Fibroblast of lung (primary cell): ENCODE data around the gene WNT7A.

Experiments used
- CTCF ChIP-seq, 2 donors: IDR thresholded peaks in 1 of 2; conservative IDR thresholded peaks in 1 of 2; 1 replicate in 1 of 2; 2 replicates in 1 of 2; pipeline ENCODE4 v1.5.1; 2011 to 2012; ENCODE audit warnings: low read length in 2 of 2, control low read depth in 1 of 2, inconsistent platforms in 1 of 2, low read depth in 1 of 2, mild to moderate bottlenecking in 1 of 2
- EZH2 ChIP-seq: IDR thresholded peaks from 2 replicates; pipeline ENCODE4 v1.5.1; 2012; ENCODE audit warnings: low read length, control low read depth, mild to moderate bottlenecking; ENCODE audit errors: missing control alignments

DNA sequence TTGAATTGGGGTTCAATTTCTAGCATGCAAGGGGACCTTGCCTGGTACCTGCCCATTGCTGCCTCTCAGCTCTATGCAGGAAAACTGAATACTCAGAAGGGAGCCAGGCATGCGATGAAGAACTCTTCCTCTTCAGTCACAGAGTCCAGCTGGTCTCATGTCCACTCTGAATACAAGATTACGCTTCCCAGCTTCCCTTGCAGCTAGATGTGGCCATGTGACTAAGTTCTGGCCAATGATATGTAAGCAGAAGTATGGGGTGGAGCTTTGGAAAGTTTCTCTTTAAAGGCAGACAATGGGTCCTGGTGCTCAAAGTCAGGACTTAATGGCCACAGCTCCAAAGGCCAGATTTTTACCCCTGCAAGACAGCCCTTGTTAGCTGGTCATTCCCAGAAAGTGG lies 9.0 kb downstream of the WNT7A start:
- TF ChIP-seq CTCF (conservative IDR thresholded peaks at IDR 0.05 in 1 of 2, IDR thresholded peaks at IDR 0.05 in 1 of 2; ENCODE audit: low read depth in 1 of 2, low read length in 2 of 2) (no peak), EZH2 (no peak)
